Measurements from ENCODE around the gene PRPSAP1. TPM values are rescaled to one million over a fixed set of nuclear protein-coding genes. Genes with fewer than 3 reads are reported as not detected.

PRPSAP1 gene
- total RNA-seq, 1 experiment from 2014 or later, result 38.4 TPM

GRCh38 chr17:76261421-76262215, 92.1 kb downstream of the PRPSAP1 start:
- H3K4ac ChIP-seq (ENCODE audit: low read depth, low read length), result no peak overlapping the region
- no peak overlapping the region for H4K8ac ChIP-seq (replicated peaks; ENCODE audit: insufficient read length, low read depth, low read length)
- TF ChIP-seq CTCF (conservative IDR thresholded peaks at IDR 0.05), result no peak
- peaks cover 2% of the 10 kb centered on the region for H3K79me1 ChIP-seq (ENCODE audit: insufficient read depth, low read depth, low read length, poor library complexity, severe bottlenecking)
- no peak overlapping the region for H3K27ac ChIP-seq (ENCODE audit: insufficient read length, low read depth, low read length)
- no peak overlapping the region for H2BK120ac ChIP-seq (ENCODE audit: low read depth, low read length, poor library complexity, severe bottlenecking)
- no peaks in the 10 kb centered on the region for H3K9me3 ChIP-seq (ENCODE audit: control insufficient read depth, low read depth, low read length)
- H2BK20ac ChIP-seq (ENCODE audit: low read depth, low read length, poor library complexity, severe bottlenecking), result no peak overlapping the region
- H3T11ph ChIP-seq (ENCODE audit: low read length), result no peak overlapping the region
- no peak overlapping the region for H2AFZ ChIP-seq (ENCODE audit: low read length)
- H3K27ac Mint-ChIP-seq, result no peak overlapping the region
- H2AK5ac ChIP-seq (ENCODE audit: insufficient read length, low read length), result no peak overlapping the region
- no peak overlapping the region for H2BK15ac ChIP-seq (ENCODE audit: low read depth, low read length)
- H4K91ac ChIP-seq (ENCODE audit: insufficient read length, low read depth, low read length), result no peak overlapping the region
- no peaks in the 10 kb centered on the region for H3K27me3 ChIP-seq (ENCODE audit: insufficient read depth, low read length)
- no peak overlapping the region; the same call in 1 of the 2 replicates for H3K14ac ChIP-seq (ENCODE audit: insufficient read depth, low read length)
- no peak overlapping the region for H2BK5ac ChIP-seq (ENCODE audit: insufficient read length, low read length)
- H3K79me2 ChIP-seq (ENCODE audit: insufficient read depth, low read length), result no peaks in the 10 kb centered on the region
- H4K5ac ChIP-seq (ENCODE audit: insufficient read length, low read depth, low read length), result no peak overlapping the region
- H3K18ac ChIP-seq (ENCODE audit: insufficient read length, low read depth, low read length), result no peak overlapping the region
- peaks cover 4% of the 10 kb centered on the region for H3K23me2 ChIP-seq (ENCODE audit: insufficient read length, low read depth, low read length, poor library complexity, severe bottlenecking)
- no peaks in the 10 kb centered on the region for H3K27me3 Mint-ChIP-seq (ENCODE audit: low read depth)
- no peak overlapping the region for H3K4me3 Mint-ChIP-seq
- no peak overlapping the region for H3K56ac ChIP-seq (ENCODE audit: insufficient read length, low read depth, low read length)
- H3K9ac ChIP-seq (ENCODE audit: extremely low read depth, insufficient read length, low read length), result no peak overlapping the region
- no peak overlapping the region for H2BK12ac ChIP-seq (ENCODE audit: insufficient read length, low read depth, low read length)
- H3K36me3 Mint-ChIP-seq (ENCODE audit: insufficient read depth in 1 of 3, low read depth in 3 of 3), result peaks cover 0 to 3% (median 0%) of the 10 kb centered on the region in 3 experiments; a peak in 2 of 7 replicates
- H3K23ac ChIP-seq (ENCODE audit: insufficient read length, low read depth, low read length), result no peak overlapping the region
- DNase-seq, result no peak
- no peak overlapping the region for H3K4me2 ChIP-seq (ENCODE audit: insufficient read depth, insufficient read length, low read length)
- H3K4me1 Mint-ChIP-seq, result peaks cover 18 to 24% of the 10 kb centered on the region in 2 experiments
- peaks cover 0 to 2% of the 10 kb centered on the region in 2 experiments; a peak in 1 of 5 replicates for H3K9me3 Mint-ChIP-seq
- no CpG with 5 or more reads among the region's 23 CpGs for WGBS (ENCODE audit: extremely low coverage, insufficient read length, low lambda C conversion rate)
- H4K20me1 ChIP-seq (ENCODE audit: control insufficient read depth, insufficient read depth, insufficient read length), result no peaks in the 10 kb centered on the region
- 0 out of 2 replicates have a peak, but pooled peaks cover under 1% of the 10 kb centered on the region for H3K4me1 ChIP-seq (ENCODE audit: insufficient read depth, low read length)

Data from H9 (cell line).